Adipose tissue (tissue), 3 donors: ENCODE data around the gene PLEKHG4B. TPM values are rescaled to one million over a fixed set of nuclear protein-coding genes. Genes with fewer than 3 reads are reported as not detected.
"Not testable (repeated sequence)": the region's sequence is repeated elsewhere in the genome, so short reads cannot be mapped to it uniquely, and the experiment has no call there.

Source experiments
- H3K27ac ChIP-seq: one replicate; pipeline ENCODE4 v1.5.1; 2013; ENCODE audit warnings: low read depth, low read length
- WGBS, 3 donors: extraction: QIAGEN DNeasy Blood & Tissue Kit; methylation state at CpG; one replicate each; pipeline ENCODE4 v1.1.7; 2013; 5-methylcytosine and 5-hydroxymethylcytosine counted together
- polyA plus RNA-seq, 3 donors: library from polyadenylated mRNA; stranded (reverse); fragments of 200-250 nt; gene quantifications; one replicate each; pipeline ENCODE4 v1.2.3, GENCODE V29; 2013
- donor health status: healthy with polysubstance abuse.
- donor health status: Bipolar disorder and iron deficiency.
- donor health status: healthy.

PLEKHG4B gene
- polyA plus RNA-seq, 3 donors = 0.04 to 0.45 (median 0.15) TPM

GRCh38 chr5:218457-219291 is 126.7 kb downstream of the PLEKHG4B start:
- WGBS, 3 donors = 0 to 1% (median 1%) methylated on average over 60 to 73 of the region's 73 CpGs
- H3K27ac ChIP-seq = no peak overlapping the region

DNA sequence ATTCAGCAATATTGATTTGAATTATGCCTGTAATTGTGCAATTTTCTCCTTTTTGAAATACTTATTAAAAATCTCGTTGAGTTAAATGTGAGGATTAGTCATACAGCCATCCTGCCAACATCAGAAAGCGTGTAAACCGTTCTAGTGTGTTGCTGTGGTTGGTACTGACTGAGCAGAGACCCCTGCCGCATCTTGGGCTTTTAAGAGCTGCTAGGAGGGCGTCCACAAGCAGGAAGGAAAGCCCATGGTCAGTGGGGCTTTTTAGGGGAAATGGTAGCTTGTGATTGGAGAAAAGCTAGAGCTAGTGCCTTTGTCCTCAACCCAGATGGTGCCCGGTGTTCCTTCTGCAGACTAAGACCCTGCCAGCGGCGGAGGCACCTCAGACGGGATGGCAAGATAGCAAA is 127.5 kb downstream of the PLEKHG4B start:
- H3K27ac ChIP-seq = no peak overlapping the region
- 8 to 17% (median 14%) methylated on average over 9 of the region's 9 CpGs for WGBS, 3 donors

- 15 to 28% (median 21%) methylated on average over 4 of the region's 4 CpGs for WGBS, 3 donors
- H3K27ac ChIP-seq = no peak overlapping the region
Measured at GRCh38 chr5:219991-220390, 128.0 kb downstream of the PLEKHG4B start.

DNA sequence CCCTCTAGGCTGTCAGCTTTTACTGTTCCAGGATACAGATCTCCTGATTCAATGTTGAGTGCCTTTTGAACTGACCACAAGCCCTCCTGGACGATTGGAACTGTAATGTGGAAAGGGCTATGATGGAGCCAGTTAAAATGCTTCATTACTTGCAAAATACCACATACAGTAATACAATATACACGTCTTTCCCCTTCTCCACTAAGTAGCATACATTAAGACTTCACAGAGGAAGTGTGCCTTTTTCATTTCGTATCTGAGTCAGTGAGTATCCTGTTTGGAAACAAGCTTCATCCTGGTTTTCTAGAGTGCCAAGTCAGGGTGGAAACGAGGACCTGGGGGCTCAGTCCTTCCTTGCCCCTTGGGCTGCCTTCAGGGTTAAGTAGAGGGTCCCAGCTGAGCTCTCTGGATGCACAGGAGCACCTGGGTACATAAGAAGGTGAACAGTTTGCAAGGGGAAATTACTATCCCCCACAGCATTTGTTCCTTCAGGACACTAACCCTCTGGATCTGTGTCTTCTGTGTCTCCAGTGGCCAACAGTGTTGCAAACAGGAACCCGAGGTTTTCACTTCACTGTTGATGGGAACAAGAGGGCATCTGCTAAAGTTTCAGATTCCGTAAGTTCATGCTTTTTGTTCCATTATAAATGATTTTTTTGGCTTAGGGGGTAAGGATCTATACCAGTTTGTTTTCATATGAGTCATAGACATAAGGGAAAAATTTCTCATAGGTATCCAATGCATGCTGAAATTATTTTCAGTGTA is 131.2 kb downstream of the PLEKHG4B start:
- 36 to 68% (median 38%) methylated on average over 6 of the region's 6 CpGs for WGBS, 3 donors
- H3K27ac ChIP-seq = not testable (repeated sequence)

GRCh38 chr5:223791-224190 is 131.8 kb downstream of the PLEKHG4B start:
- H3K27ac ChIP-seq = no peak overlapping the region
- WGBS, 3 donors = 62 to 87% (median 67%) methylated on average over 6 of the region's 6 CpGs

DNA sequence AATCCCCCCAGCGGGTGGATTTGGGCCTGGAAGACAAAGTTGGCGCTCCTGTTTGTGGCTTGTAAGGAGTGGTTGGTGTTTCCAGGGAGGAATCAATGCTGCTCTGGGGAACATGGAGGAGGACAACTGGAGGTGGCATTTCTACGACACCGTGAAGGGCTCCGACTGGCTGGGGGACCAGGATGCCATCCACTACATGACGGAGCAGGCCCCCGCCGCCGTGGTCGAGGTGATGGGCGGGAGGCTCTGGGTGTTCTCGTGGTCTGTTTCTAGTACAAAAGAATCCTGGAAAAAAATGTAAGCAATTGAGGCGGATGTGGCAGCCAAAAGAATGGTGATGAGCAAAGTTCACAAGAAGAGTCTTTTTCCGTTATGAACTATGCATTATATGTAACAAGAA is 133.4 kb downstream of the PLEKHG4B start:
- WGBS, 3 donors = 96 to 97% (median 97%) methylated on average over 14 of the region's 14 CpGs
- no peak overlapping the region for H3K27ac ChIP-seq

DNA sequence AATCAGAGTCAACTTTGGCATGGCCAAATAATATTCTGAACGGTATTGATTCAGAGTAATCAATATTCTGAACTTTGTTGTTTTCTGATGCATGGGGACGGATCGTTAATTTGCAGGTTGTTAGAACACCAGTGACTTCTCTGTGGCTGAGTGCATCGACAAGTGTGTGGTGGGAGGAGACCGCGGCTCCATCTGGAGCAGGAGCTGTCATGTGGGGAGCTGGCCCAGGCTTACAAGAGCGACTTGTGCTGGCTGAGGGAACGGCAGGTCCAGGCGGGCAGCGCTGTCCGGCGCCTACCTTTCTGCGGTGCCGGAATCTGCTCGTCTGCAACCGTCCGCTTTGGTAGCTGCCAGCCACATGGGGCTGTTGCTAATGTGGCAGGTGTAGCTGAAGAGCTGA is 135.4 kb downstream of the PLEKHG4B start:
- 87 to 96% (median 89%) methylated on average over 9 to 15 of the region's 17 CpGs for WGBS, 3 donors
- not testable (repeated sequence) for H3K27ac ChIP-seq

GRCh38 chr5:228886-229285 is 136.9 kb downstream of the PLEKHG4B start:
- no peak overlapping the region for H3K27ac ChIP-seq
- WGBS, 3 donors = 64 to 94% (median 78%) methylated on average over 3 of the region's 3 CpGs

DNA sequence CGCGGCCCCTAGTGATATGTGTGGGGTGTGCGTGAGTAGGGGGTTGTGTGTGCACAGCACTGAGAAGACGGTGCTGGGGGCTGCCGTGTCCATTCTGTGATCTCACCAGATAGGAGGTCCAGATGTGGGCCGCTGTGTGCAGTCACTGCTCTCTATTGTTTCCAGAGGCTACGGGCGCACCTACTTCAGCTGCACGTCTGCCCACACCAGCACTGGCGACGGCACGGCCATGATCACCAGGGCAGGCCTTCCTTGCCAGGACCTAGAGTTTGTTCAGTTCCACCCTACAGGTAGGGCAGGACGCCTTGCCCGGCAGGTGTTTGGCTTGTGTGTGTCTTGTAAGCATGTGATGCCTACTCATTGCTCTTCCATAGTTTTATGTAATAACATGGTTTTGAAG is 138.7 kb downstream of the PLEKHG4B start:
- no peak overlapping the region for H3K27ac ChIP-seq
- WGBS, 3 donors = 93 to 96% (median 93%) methylated on average over 14 of the region's 14 CpGs

GRCh38 chr5:231661-232060 is 139.7 kb downstream of the PLEKHG4B start:
- 83 to 91% (median 90%) methylated on average over 13 of the region's 13 CpGs for WGBS, 3 donors

GRCh38 chr5:233426-233825 is 141.5 kb downstream of the PLEKHG4B start:
- not testable (repeated sequence) for H3K27ac ChIP-seq
- WGBS, 3 donors = 94 to 96% (median 95%) methylated on average over 20 of the region's 20 CpGs

More at GRCh38 chr5:231661-232060, 139.7 kb downstream of the PLEKHG4B start:
- H3K27ac ChIP-seq = no peak overlapping the region

DNA sequence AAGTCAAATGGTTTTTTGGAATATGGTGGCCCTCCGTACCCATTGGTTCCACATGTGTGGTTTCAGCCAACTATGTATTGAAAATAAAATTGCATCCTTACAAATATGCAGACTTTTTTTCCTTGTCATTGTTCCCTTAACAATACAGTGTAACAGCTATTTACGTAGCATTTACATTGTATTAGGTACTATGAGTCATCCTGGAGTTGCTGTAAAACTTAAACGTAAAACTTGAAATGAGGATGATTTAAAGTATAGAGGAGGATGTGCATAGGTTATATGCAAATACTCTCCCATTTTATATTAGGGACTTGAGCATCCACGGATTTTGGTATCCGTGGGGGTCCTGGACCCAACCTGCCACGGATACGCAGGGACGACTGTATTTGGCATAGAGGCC is 142.5 kb downstream of the PLEKHG4B start:
- no peak overlapping the region for H3K27ac ChIP-seq
- 85 to 96% (median 86%) methylated on average over 8 of the region's 8 CpGs for WGBS, 3 donors

DNA sequence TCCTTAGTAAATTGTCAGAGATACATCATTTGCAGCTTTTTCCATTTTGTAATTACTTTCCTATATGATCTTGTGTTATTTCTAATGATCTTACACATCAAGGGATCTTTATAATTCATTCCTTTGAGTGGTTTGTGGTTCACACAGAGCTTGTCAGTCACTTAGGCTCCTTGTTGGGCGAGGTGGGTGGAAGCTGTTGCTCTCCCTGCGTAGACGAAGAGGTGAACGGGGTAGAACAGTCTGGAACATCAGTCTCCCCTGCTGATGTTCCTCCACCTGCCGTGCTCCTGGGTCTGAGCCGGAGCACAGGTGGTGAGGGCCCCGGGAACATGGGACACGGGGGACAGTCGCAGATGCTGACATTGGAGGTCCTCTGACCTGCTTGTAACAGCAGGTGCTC is 143.6 kb downstream of the PLEKHG4B start:
- 94 to 98% (median 98%) methylated on average over 6 to 7 of the region's 9 CpGs for WGBS, 3 donors
- not testable (repeated sequence) for H3K27ac ChIP-seq

DNA sequence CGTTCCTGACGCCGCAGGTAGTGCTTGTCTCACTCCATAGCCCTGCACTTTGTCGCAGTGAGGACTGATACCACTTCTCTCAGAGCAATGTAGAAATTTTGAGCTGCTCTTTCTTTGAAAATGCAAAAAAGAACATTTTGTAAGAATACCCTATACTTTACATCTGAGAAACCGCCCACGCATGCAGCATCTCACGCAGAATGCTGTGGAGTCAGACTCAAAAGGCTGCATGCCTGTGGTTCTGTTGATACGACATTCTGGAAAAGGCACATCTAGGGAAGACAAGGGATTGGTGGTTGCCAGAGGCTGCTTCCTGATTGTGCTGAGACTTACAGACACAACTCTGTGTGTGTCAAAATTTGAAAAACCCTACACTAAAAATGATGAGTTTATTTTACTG is 146.0 kb downstream of the PLEKHG4B start:
- 95 to 98% (median 96%) methylated on average over 6 to 8 of the region's 8 CpGs for WGBS, 3 donors

More for the DNA sequence above, 146.0 kb downstream of the PLEKHG4B start:
- H3K27ac ChIP-seq = not testable (repeated sequence)

Other genes starting within 250 kb of the PLEKHG4B start
- not detected for gene LRRC14B, start 99.3 kb downstream of the PLEKHG4B start, polyA plus RNA-seq
- 1 to 10 TPM; 1.7 to 4.3 (median 2.4) TPM for gene CCDC127, start 126.0 kb downstream of the PLEKHG4B start, polyA plus RNA-seq
- 100 to 1,000 TPM in 2 of 3 donors, 10 to 100 TPM in 1; 64.9 to 146 (median 108) TPM for gene SDHA, start 126.2 kb downstream of the PLEKHG4B start, polyA plus RNA-seq
- 100 to 1,000 TPM in 1 of 3 donors, 10 to 100 TPM in 2; 71.2 to 104 (median 95.4) TPM for gene PDCD6, start 179.5 kb downstream of the PLEKHG4B start, polyA plus RNA-seq
- gene AHRR, start 229.5 kb downstream of the PLEKHG4B start, polyA plus RNA-seq = 1 to 10 TPM in 1 of 3 donors, under 1 TPM in 2; 0.11 to 1.5 (median 0.28) TPM